Sigmoid colon (tissue), 7 donors: Measurements from ENCODE around the gene SETDB2. TPM values are rescaled to one million over a fixed set of nuclear protein-coding genes. Genes with fewer than 3 reads are reported as not detected.

Experiments used
- DNase-seq: peaks from one replicate; pipeline ENCODE4 v3.0.0-alpha.2; 2019
- H3K27ac ChIP-seq, 4 donors: fragments of 200-600 bp; sonication (generic); one replicate each; pipeline ENCODE4 v1.5.1; 2016 to 2019; ENCODE audit warnings: mild to moderate bottlenecking in 1 of 4
- H3K27me3 ChIP-seq, 3 donors: fragments of 200-600 bp; sonication (generic); one replicate each; pipeline ENCODE4 v1.5.1; 2019; ENCODE audit warnings: mild to moderate bottlenecking in 1 of 3
- H3K36me3 ChIP-seq, 4 donors: fragments of 200-600 bp; sonication (generic); one replicate each; pipeline ENCODE4 v1.5.1; 2016 to 2019
- H3K4me1 ChIP-seq, 4 donors: fragments of 200-600 bp; sonication (generic); one replicate each; pipeline ENCODE4 v1.5.1; 2017 to 2019
- H3K4me3 ChIP-seq, 4 donors: fragments of 200-600 bp; sonication (generic); one replicate each; pipeline ENCODE4 v1.5.1; 2017 to 2019; ENCODE audit warnings: mild to moderate bottlenecking in 2 of 4, moderate library complexity in 1 of 4
- H3K9me3 ChIP-seq, 4 donors: fragments of 200-600 bp in 3 of 4; sonication (generic) in 3 of 4; one replicate each; pipeline versions ENCODE4 v1.5.1 to v1.6.1; 2013 to 2019
- CTCF ChIP-seq, 4 experiments: fragments of 450-650 bp in 3 of 4; fragments of 200-600 bp in 1 of 4; IDR thresholded peaks; one replicate each; pipeline ENCODE4 v1.5.1; 2016 to 2019; ENCODE audit warnings: antibody characterized with exemption in 4 of 4, mild to moderate bottlenecking in 3 of 4, moderate library complexity in 2 of 4
- EP300 ChIP-seq, 4 donors: sonication (generic); formaldehyde crosslinking; IDR thresholded peaks; one replicate each; pipeline ENCODE4 v1.6.1; 2017; ENCODE audit warnings: antibody characterized with exemption in 4 of 4
- POLR2A ChIP-seq, 2 donors: fragments of 450-650 bp; IDR thresholded peaks; one replicate each; pipeline ENCODE4 v1.6.1; 2016; ENCODE audit warnings: antibody characterized with exemption in 2 of 2, mild to moderate bottlenecking in 2 of 2, moderate library complexity in 2 of 2
- POLR2AphosphoS5 ChIP-seq, 4 donors: sonication (generic); formaldehyde crosslinking; IDR thresholded peaks; one replicate each; pipeline ENCODE4 v1.6.1; 2017; ENCODE audit warnings: antibody characterized with exemption in 4 of 4
- WGBS, 2 donors: extraction: QIAGEN DNeasy Blood & Tissue Kit; methylation state at CpG; one replicate each; pipeline ENCODE4 v1.1.7; 2013; 5-methylcytosine and 5-hydroxymethylcytosine counted together
- intact Hi-C: fragments of 100-400 bp; cut with DNase I; formaldehyde crosslinking; loops from one replicate; pipeline ENCODE4 v1.15.1; 2023
- polyA plus RNA-seq, 3 donors: library from polyadenylated mRNA; stranded (reverse); fragments of 200-250 nt; gene quantifications; one replicate each; pipeline ENCODE4 v1.2.3, GENCODE V29; 2013
- total RNA-seq, 4 donors: library from RNA; depleted of rRNA; stranded (reverse); fragments of >200 nt; gene quantifications; one replicate each; pipeline ENCODE4 v1.1.0, GENCODE V29; 2016
- donor health status: healthy with polysubstance abuse.
- donor health status: Bipolar disorder and iron deficiency.
- donor health status: healthy.

SETDB2 gene
- total and polyA plus RNA-seq, 7 donors = 3.6 to 12.5 (median 7.5) TPM

- no peak for TF ChIP-seq POLR2AphosphoS5 (IDR thresholded peaks at IDR 0.05)
- no peak for TF ChIP-seq CTCF (IDR thresholded peaks at IDR 0.05)
- no peak for TF ChIP-seq EP300 (IDR thresholded peaks at IDR 0.05)
- no peak for TF ChIP-seq POLR2A (IDR thresholded peaks at IDR 0.05)
- Histone ChIP-seq H3K36me3 (no peaks in the 10 kb centered on the region), H3K27ac (peak overlapping the region; percentile 92 to 97 (median 94)), H3K4me3 (peak overlapping the region; percentile 66 to 88 (median 80)), H3K4me1 (peaks cover 0 to 43% (median 39%) of the 10 kb centered on the region in 4 donors), H3K9me3 (no peaks in the 10 kb centered on the region), H3K27me3 (no peaks in the 10 kb centered on the region)
- DNase-seq = no peak
- intact Hi-C loops = loop anchor here (5.0 to 10.0 kb wide), 3 partner anchors 329 to 859 kb away; partner anchors contain the start of gene KPNA3
- WGBS, 2 donors = 6 to 18% methylated on average over 10 of the region's 10 CpGs
Measured at GRCh38 chr13:49443357-49443703, 744 bp upstream of the SETDB2 start.

- H3K27ac ChIP-seq = peak overlapping the region; percentile 92 to 97 (median 94)
- TF ChIP-seq POLR2A (IDR thresholded peaks at IDR 0.05) (peak; percentile 4 to 6), POLR2AphosphoS5 (IDR thresholded peaks at IDR 0.05) (peak in 2 of 4 donors; percentile 32 to 74), EP300 (IDR thresholded peaks at IDR 0.05) (peak in 2 of 4 donors; percentile 55 to 86), CTCF (IDR thresholded peaks at IDR 0.05) (no peak)
- no peaks in the 10 kb centered on the region for H3K36me3 ChIP-seq
- intact Hi-C loops = loop anchor here (2.0 to 10.0 kb wide), 7 partner anchors 44 to 860 kb away; partner anchors contain the start of genes FNDC3A, KPNA3 and PHF11
- no peaks in the 10 kb centered on the region for H3K9me3 ChIP-seq
- peak overlapping the region; percentile 66 to 88 (median 80) for H3K4me3 ChIP-seq
- no peak for DNase-seq
- 0 to 1% methylated on average over 29 of the region's 29 CpGs for WGBS, 2 donors
- H3K4me1 ChIP-seq = peaks cover 0 to 46% (median 41%) of the 10 kb centered on the region in 4 donors
- H3K27me3 ChIP-seq = no peaks in the 10 kb centered on the region
Measured at GRCh38 chr13:49444524-49445395, 686 bp downstream of the SETDB2 start.

GRCh38 chr13:49446473-49446872, 2.4 kb downstream of the SETDB2 start:
- DNase-seq = no peak
- H3K4me3 ChIP-seq = no peak overlapping the region
- peak overlapping the region; percentile 92 to 97 (median 94) for H3K27ac ChIP-seq
- no peaks in the 10 kb centered on the region for H3K27me3 ChIP-seq
- H3K4me1 ChIP-seq = peaks cover 0 to 46% (median 41%) of the 10 kb centered on the region in 4 donors
- no peaks in the 10 kb centered on the region for H3K36me3 ChIP-seq
- intact Hi-C loops = loop anchor here (5.0 to 10.0 kb wide), 4 partner anchors 51 to 862 kb away; partner anchors contain the start of gene PHF11
- H3K9me3 ChIP-seq = no peaks in the 10 kb centered on the region
- TF ChIP-seq EP300 (IDR thresholded peaks at IDR 0.05) = no peak
- no peak for TF ChIP-seq CTCF (IDR thresholded peaks at IDR 0.05)
- no peak for TF ChIP-seq POLR2AphosphoS5 (IDR thresholded peaks at IDR 0.05)
- TF ChIP-seq POLR2A (IDR thresholded peaks at IDR 0.05) = no peak

- intact Hi-C loops = loop anchor here (5.0 to 10.0 kb wide), 4 partner anchors 49 to 864 kb away; partner anchors contain the start of gene PHF11
Measured at GRCh38 chr13:49448753-49449152, 4.7 kb downstream of the SETDB2 start.

More at GRCh38 chr13:49448753-49449152, 4.7 kb downstream of the SETDB2 start:
- Histone ChIP-seq H3K9me3 (no peaks in the 10 kb centered on the region), H3K4me1 (peaks cover 0 to 42% (median 38%) of the 10 kb centered on the region in 4 donors), H3K36me3 (no peaks in the 10 kb centered on the region), H3K27me3 (no peaks in the 10 kb centered on the region), H3K27ac (no peak overlapping the region), H3K4me3 (no peak overlapping the region)
- no peak for TF ChIP-seq CTCF (IDR thresholded peaks at IDR 0.05)
- TF ChIP-seq POLR2A (IDR thresholded peaks at IDR 0.05) = no peak
- TF ChIP-seq EP300 (IDR thresholded peaks at IDR 0.05) = no peak
- WGBS, 2 donors = 92 to 94% methylated on average over 2 of the region's 2 CpGs
- DNase-seq = no peak
